ENCODE measurements around the gene ACSL3.

The ACSL3 gene

GRCh38 chr2:222876947-222877346 lies 16.1 kb downstream of the ACSL3 start:
- TF ChIP-seq CTCF (IDR thresholded peaks at IDR 0.05; ENCODE audit: insufficient read depth, missing control alignments): no peak
- no peak for FAIRE-seq

GRCh38 chr2:222877556-222878300 lies 16.9 kb downstream of the ACSL3 start:
- no peak for DNase-seq (ENCODE audit: insufficient read length, low spot score)
- TF ChIP-seq CTCF (IDR thresholded peaks at IDR 0.05; ENCODE audit: insufficient read depth, missing control alignments): no peak
- FAIRE-seq: no peak

More at GRCh38 chr2:222876947-222877346, 16.1 kb downstream of the ACSL3 start:
- no peak for DNase-seq (ENCODE audit: insufficient read length, low spot score)

- FAIRE-seq (no peak), DNase-seq (ENCODE audit: insufficient read length, low spot score) (no peak)
- no peak for TF ChIP-seq CTCF (IDR thresholded peaks at IDR 0.05; ENCODE audit: insufficient read depth, missing control alignments)
Measured at GRCh38 chr2:222878301-222878876, 17.6 kb downstream of the ACSL3 start.

- no peak for TF ChIP-seq CTCF (IDR thresholded peaks at IDR 0.05; ENCODE audit: insufficient read depth, missing control alignments)
- DNase-seq (ENCODE audit: insufficient read length, low spot score) (no peak), FAIRE-seq (no peak)
Measured at GRCh38 chr2:222878877-222879603, 18.2 kb downstream of the ACSL3 start.

- no peak for TF ChIP-seq CTCF (IDR thresholded peaks at IDR 0.05; ENCODE audit: insufficient read depth, missing control alignments)
- FAIRE-seq (no peak), DNase-seq (ENCODE audit: insufficient read length, low spot score) (no peak)
Measured at GRCh38 chr2:222879604-222879933, 18.7 kb downstream of the ACSL3 start.

- no peak for FAIRE-seq
- TF ChIP-seq CTCF (IDR thresholded peaks at IDR 0.05; ENCODE audit: insufficient read depth, missing control alignments): no peak
- no peak for DNase-seq (ENCODE audit: insufficient read length, low spot score)
Measured at GRCh38 chr2:222882484-222882928, 21.7 kb downstream of the ACSL3 start.

Data from D721Med (cell line).